ENCODE results near the gene NCBP3.

NCBP3 gene

GRCh38 chr17:3882276-3882675 is 36.2 kb upstream of the NCBP3 start:
- Histone ChIP-seq H3F3A (ENCODE audit: insufficient read depth, low read length) (no peaks in the 10 kb centered on the region), H3K9ac (ENCODE audit: low read length) (no peak overlapping the region), H4K20me1 (ENCODE audit: insufficient read depth, low read length) (no peaks in the 10 kb centered on the region), H3K4me1 (ENCODE audit: insufficient read depth, low read length, severe bottlenecking) (no peaks in the 10 kb centered on the region), H3K36me3 (ENCODE audit: insufficient read depth, low read length) (no peaks in the 10 kb centered on the region), H3K9me2 (ENCODE audit: low read depth, low read length) (no peaks in the 10 kb centered on the region), H2AFZ (ENCODE audit: low read length) (no peak overlapping the region), H3K4me3 (ENCODE audit: low read depth, low read length, poor library complexity, severe bottlenecking) (no peak overlapping the region), H3K79me2 (ENCODE audit: insufficient read depth, low read length) (no peaks in the 10 kb centered on the region), H3K27me3 (ENCODE audit: insufficient read depth, low read length) (no peaks in the 10 kb centered on the region; the same call in 1 of the 2 replicates), H3K9me3 (ENCODE audit: low read length) (no peaks in the 10 kb centered on the region), H3K27ac (ENCODE audit: low read depth, low read length, poor library complexity, severe bottlenecking) (no peak overlapping the region), H3K4me2 (ENCODE audit: low read length) (no peak overlapping the region)
- TF ChIP-seq EZH2 (IDR thresholded peaks at IDR 0.05; ENCODE audit: borderline replicate concordance, low read length) (no peak), CTCF (IDR thresholded peaks at IDR 0.05; ENCODE audit: low read length) (no peak)

- Histone ChIP-seq H3K79me2 (ENCODE audit: insufficient read depth, low read length) (no peaks in the 10 kb centered on the region), H3K36me3 (ENCODE audit: insufficient read depth, low read length) (no peaks in the 10 kb centered on the region), H3K4me3 (ENCODE audit: low read depth, low read length, poor library complexity, severe bottlenecking) (no peak overlapping the region), H2AFZ (ENCODE audit: low read length) (no peak overlapping the region), H3K9me3 (ENCODE audit: low read length) (no peaks in the 10 kb centered on the region), H3K4me1 (ENCODE audit: insufficient read depth, low read length, severe bottlenecking) (no peaks in the 10 kb centered on the region), H3K4me2 (ENCODE audit: low read length) (no peak overlapping the region), H3K27ac (ENCODE audit: low read depth, low read length, poor library complexity, severe bottlenecking) (no peak overlapping the region), H3K27me3 (ENCODE audit: insufficient read depth, low read length) (peaks cover 3% of the 10 kb centered on the region; the same call in 1 of the 2 replicates), H4K20me1 (ENCODE audit: insufficient read depth, low read length) (no peaks in the 10 kb centered on the region), H3F3A (ENCODE audit: insufficient read depth, low read length) (no peaks in the 10 kb centered on the region), H3K9ac (ENCODE audit: low read length) (no peak overlapping the region), H3K9me2 (ENCODE audit: low read depth, low read length) (no peaks in the 10 kb centered on the region)
- TF ChIP-seq EZH2 (IDR thresholded peaks at IDR 0.05; ENCODE audit: borderline replicate concordance, low read length): no peak
- no peak for TF ChIP-seq CTCF (IDR thresholded peaks at IDR 0.05; ENCODE audit: low read length)
Measured at GRCh38 chr17:3880983-3881382, 34.9 kb upstream of the NCBP3 start.

- no peak overlapping the region for H3K9ac ChIP-seq (ENCODE audit: low read length)
- no peaks in the 10 kb centered on the region for H3F3A ChIP-seq (ENCODE audit: insufficient read depth, low read length)
- H4K20me1 ChIP-seq (ENCODE audit: insufficient read depth, low read length): no peaks in the 10 kb centered on the region
- no peaks in the 10 kb centered on the region for H3K36me3 ChIP-seq (ENCODE audit: insufficient read depth, low read length)
- TF ChIP-seq EZH2 (IDR thresholded peaks at IDR 0.05; ENCODE audit: borderline replicate concordance, low read length): no peak
- no peak overlapping the region for H3K4me2 ChIP-seq (ENCODE audit: low read length)
- peaks cover 7% of the 10 kb centered on the region; the same call in 1 of the 2 replicates for H3K27me3 ChIP-seq (ENCODE audit: insufficient read depth, low read length)
- no peaks in the 10 kb centered on the region for H3K9me2 ChIP-seq (ENCODE audit: low read depth, low read length)
- H3K4me3 ChIP-seq (ENCODE audit: low read depth, low read length, poor library complexity, severe bottlenecking): no peak overlapping the region
- H3K9me3 ChIP-seq (ENCODE audit: low read length): no peaks in the 10 kb centered on the region
- H2AFZ ChIP-seq (ENCODE audit: low read length): no peak overlapping the region
- H3K79me2 ChIP-seq (ENCODE audit: insufficient read depth, low read length): no peaks in the 10 kb centered on the region
- no peaks in the 10 kb centered on the region for H3K4me1 ChIP-seq (ENCODE audit: insufficient read depth, low read length, severe bottlenecking)
- H3K27ac ChIP-seq (ENCODE audit: low read depth, low read length, poor library complexity, severe bottlenecking): no peak overlapping the region
Measured at GRCh38 chr17:3879591-3880417, 33.8 kb upstream of the NCBP3 start.

Measured in OCI-LY1 (cell line).